Measurements from ENCODE around the gene TNFRSF14. TPM values are rescaled to one million over a fixed set of nuclear protein-coding genes. Genes with fewer than 3 reads are reported as not detected.

TNFRSF14 gene
- total RNA-seq, 2 donors from 2014 or later, result 141 to 175 TPM

DNA sequence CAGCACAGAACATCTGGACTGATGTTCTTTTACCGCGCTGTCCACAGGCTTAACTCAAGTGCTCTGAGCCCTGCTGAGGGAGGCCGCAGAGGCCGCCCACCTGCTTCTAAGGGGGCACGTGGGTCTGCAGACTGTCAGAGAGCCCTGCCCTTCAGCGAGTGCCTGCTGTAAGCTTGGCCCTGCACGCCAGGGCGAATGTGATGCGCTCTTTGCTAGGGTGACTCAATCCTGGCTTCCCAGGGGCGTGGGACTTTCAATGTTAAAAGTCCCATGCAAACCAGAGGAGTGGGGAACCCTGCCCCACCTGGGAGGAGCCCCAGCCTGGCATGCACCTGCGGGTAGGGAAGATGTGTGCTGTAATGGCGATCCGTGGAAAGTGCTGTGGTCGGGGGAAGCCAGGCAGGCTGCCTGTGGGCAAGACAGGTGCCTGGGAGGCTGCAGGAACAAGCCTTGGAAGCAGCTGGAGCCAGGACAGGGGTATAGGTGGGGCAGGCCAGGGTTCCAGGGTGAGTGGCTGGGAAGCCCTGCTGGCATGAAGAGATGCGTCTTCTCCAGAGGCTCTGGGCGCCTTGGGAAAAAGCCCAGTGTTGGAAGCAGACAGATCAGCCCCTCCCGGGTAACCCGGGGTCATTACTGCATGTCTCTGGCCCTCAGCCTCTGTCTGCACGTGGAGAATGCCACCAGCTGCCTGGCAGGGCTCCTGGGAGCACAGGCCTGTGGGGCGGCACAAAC, 29.2 kb upstream of the TNFRSF14 start:
- no peaks in the 10 kb centered on the region for H3K9me3 Mint-ChIP-seq
- DNase-seq, result peak; percentile 78 to 87
- H3K27me3 Mint-ChIP-seq (ENCODE audit: low read depth), result no peaks in the 10 kb centered on the region
- H3K4me1 Mint-ChIP-seq (ENCODE audit: low read depth), result peaks cover 49% of the 10 kb centered on the region
- H3K36me3 Mint-ChIP-seq (ENCODE audit: insufficient read depth in 2 of 2), result peaks cover 0 to 3% of the 10 kb centered on the region in 2 donors
- H3K4me3 Mint-ChIP-seq, result peak overlapping the region; percentile 43 to 64
- H3K27ac Mint-ChIP-seq, result no peak overlapping the region
- ATAC-seq (replicated peaks in 1 of 2), result peak; percentile 61 to 64

DNA sequence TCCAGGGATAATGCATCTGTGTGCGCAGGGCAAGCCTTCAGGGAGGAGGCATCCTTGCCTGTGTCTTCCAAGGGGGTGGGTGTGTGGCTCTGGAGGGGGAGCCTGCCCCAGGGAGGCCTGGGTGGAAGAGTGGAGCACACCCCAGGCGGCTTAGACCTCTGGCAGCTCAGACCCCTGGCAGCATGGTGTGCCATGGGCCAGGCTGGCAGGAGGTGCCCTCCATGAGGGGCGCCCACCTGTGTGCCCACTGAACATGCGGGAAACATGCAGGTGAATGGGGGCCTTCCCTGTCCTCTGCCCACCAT, 28.7 kb upstream of the TNFRSF14 start:
- H3K4me3 Mint-ChIP-seq, result peak overlapping the region in 1 of 2 donors; percentile 64
- H3K27ac Mint-ChIP-seq, result no peak overlapping the region
- H3K36me3 Mint-ChIP-seq (ENCODE audit: insufficient read depth in 2 of 2), result peaks cover 0 to 3% of the 10 kb centered on the region in 2 donors
- ATAC-seq (replicated peaks in 1 of 2) (no peak), DNase-seq (no peak)
- H3K4me1 Mint-ChIP-seq (ENCODE audit: low read depth), result peaks cover 44% of the 10 kb centered on the region
- H3K9me3 Mint-ChIP-seq, result no peaks in the 10 kb centered on the region
- no peaks in the 10 kb centered on the region for H3K27me3 Mint-ChIP-seq (ENCODE audit: low read depth)

DNA sequence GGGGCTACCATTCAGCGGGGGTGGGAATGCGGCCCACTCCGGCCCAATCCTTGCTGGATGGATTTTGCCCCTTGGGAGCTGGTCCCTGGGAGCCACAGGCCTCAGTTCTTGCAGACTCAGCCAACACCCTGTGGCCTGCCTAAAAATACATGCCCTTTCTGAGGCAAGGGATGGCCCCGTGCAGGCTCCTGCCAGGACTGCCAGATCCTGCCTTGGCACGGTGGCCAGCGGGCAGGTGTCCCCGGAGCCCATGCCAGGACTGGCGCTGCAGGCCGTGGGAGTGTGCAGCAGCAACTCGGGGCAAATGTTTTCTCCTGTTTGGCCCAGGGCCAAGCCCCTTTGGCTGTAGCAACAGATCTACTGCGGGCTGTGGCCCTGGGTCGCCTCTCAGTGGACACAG, 28.2 kb upstream of the TNFRSF14 start:
- Mint-ChIP-seq H3K27ac (no peak overlapping the region), H3K4me1 (ENCODE audit: low read depth) (peaks cover 39% of the 10 kb centered on the region), H3K36me3 (ENCODE audit: insufficient read depth in 2 of 2) (no peaks in the 10 kb centered on the region), H3K9me3 (no peaks in the 10 kb centered on the region), H3K27me3 (ENCODE audit: low read depth) (no peaks in the 10 kb centered on the region), H3K4me3 (no peak overlapping the region)
- ATAC-seq (replicated peaks in 1 of 2) (no peak), DNase-seq (no peak)

DNA sequence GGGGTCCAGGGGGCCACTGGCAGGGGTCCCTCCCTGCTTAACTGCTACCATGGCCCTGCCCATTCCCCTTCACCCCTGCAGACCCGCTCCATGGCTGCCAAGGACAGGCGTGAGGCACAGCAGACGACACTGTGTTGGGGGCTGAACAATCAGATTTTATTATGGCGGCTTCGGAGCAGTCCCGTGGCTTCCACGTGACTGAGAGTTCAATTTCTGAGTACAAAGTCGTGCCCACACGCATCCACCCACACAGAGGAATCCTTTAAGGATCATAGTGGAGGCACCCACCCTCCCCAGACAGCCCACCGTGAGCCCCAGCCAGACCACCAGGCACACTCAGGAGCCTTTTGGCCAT, 27.6 kb upstream of the TNFRSF14 start:
- Mint-ChIP-seq H3K4me1 (ENCODE audit: low read depth) (peaks cover 33% of the 10 kb centered on the region), H3K9me3 (no peaks in the 10 kb centered on the region), H3K27ac (no peak overlapping the region), H3K27me3 (ENCODE audit: low read depth) (no peaks in the 10 kb centered on the region), H3K36me3 (ENCODE audit: insufficient read depth in 2 of 2) (no peaks in the 10 kb centered on the region), H3K4me3 (peak overlapping the region; percentile 84 to 89)
- no peak for ATAC-seq (replicated peaks in 1 of 2)
- no peak for DNase-seq

DNA sequence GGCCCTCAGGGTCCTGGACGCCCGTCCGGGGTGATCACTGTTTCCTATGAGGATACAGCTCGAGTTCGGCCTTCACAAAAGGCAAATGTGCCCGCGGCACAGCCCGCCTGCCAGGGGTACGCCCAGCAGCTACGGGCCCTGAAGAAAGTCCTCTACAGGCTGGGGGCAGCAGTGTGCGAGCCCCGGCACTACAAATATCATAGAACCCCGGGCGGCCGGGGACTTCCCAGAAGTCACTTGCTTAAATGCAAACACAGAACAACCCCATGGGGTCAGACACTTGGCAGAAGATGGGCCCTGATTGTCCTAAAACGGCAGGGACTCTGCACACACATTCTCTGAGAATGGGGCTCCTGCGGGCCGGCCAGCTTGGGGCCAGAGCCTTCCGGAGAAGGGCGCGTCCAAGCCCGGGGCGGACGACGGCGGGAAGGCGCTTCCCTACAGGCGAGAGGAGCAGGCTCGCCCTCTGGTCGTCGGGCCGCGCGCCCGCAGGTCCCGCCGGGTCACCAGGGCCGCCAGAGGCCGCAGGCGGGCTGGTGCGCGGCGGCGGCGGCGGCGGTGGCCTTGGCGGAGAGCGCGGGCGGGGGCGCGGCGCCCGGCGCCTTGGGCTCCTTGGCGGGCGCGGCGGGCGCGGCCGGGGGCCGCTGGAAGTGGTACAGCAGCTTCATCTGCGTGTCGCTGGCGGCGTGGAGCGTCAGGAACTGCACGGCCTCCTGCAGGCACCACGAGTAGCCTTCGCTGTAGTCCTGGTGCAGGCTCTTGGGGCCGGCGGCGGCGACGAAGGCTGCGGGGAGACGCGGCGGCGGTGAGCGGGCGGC, 27.0 kb upstream of the TNFRSF14 start:
- peak overlapping the region; percentile 77 for H3K27ac Mint-ChIP-seq
- peak overlapping the region; percentile 84 to 89 for H3K4me3 Mint-ChIP-seq

GRCh38 chr1:2529784-2530512, 26.2 kb upstream of the TNFRSF14 start, which contains the start of gene HES5:
Gene HES5, minus strand, starts transcription at chr1:2530263. Its CDS starts 99 bp downstream, at chr1:2530164.
- peak within 1 kb of the TSS; percentile 84 to 89 for H3K4me3 Mint-ChIP-seq
- H3K27ac Mint-ChIP-seq, result peak within 1 kb of the TSS; percentile 77
- ATAC-seq (replicated peaks in 1 of 2), result no peak
- no peaks in the 10 kb centered on the region for H3K9me3 Mint-ChIP-seq
- H3K4me1 Mint-ChIP-seq (ENCODE audit: low read depth), result peaks cover 20% of the 10 kb centered on the region
- H3K27me3 Mint-ChIP-seq (ENCODE audit: low read depth), result no peaks in the 10 kb centered on the region
- no peaks in the 10 kb centered on the region for H3K36me3 Mint-ChIP-seq (ENCODE audit: insufficient read depth in 2 of 2)
- no peak for DNase-seq

More for the DNA sequence above, 27.0 kb upstream of the TNFRSF14 start:
- ATAC-seq (replicated peaks in 1 of 2) (peak; percentile 6 to 8), DNase-seq (peak; percentile 67 to 68)
- no peaks in the 10 kb centered on the region for H3K27me3 Mint-ChIP-seq (ENCODE audit: low read depth)
- peaks cover 27% of the 10 kb centered on the region for H3K4me1 Mint-ChIP-seq (ENCODE audit: low read depth)
- H3K36me3 Mint-ChIP-seq (ENCODE audit: insufficient read depth in 2 of 2), result no peaks in the 10 kb centered on the region
- no peaks in the 10 kb centered on the region for H3K9me3 Mint-ChIP-seq

GRCh38 chr1:2530513-2531361, 25.4 kb upstream of the TNFRSF14 start:
- H3K4me1 Mint-ChIP-seq (ENCODE audit: low read depth), result peaks cover 16% of the 10 kb centered on the region
- no peak for DNase-seq
- no peak for ATAC-seq (replicated peaks in 1 of 2)
- no peaks in the 10 kb centered on the region for H3K9me3 Mint-ChIP-seq
- peak overlapping the region; percentile 64 to 73 for H3K4me3 Mint-ChIP-seq
- H3K27ac Mint-ChIP-seq, result no peak overlapping the region
- H3K36me3 Mint-ChIP-seq (ENCODE audit: insufficient read depth in 2 of 2), result no peaks in the 10 kb centered on the region
- H3K27me3 Mint-ChIP-seq (ENCODE audit: low read depth), result no peaks in the 10 kb centered on the region

GRCh38 chr1:2532485-2533160, 23.5 kb upstream of the TNFRSF14 start:
- H3K36me3 Mint-ChIP-seq (ENCODE audit: insufficient read depth in 2 of 2), result no peaks in the 10 kb centered on the region
- no peak overlapping the region for H3K27ac Mint-ChIP-seq
- no peak for ATAC-seq (replicated peaks in 1 of 2)

GRCh38 chr1:2533365-2533764, 22.8 kb upstream of the TNFRSF14 start:
- Mint-ChIP-seq H3K27me3 (ENCODE audit: low read depth) (no peaks in the 10 kb centered on the region), H3K27ac (no peak overlapping the region), H3K4me1 (ENCODE audit: low read depth) (peaks cover 6% of the 10 kb centered on the region), H3K4me3 (no peak overlapping the region), H3K9me3 (no peaks in the 10 kb centered on the region), H3K36me3 (ENCODE audit: insufficient read depth in 2 of 2) (no peaks in the 10 kb centered on the region)
- no peak for ATAC-seq (replicated peaks in 1 of 2)
- DNase-seq, result no peak

More at GRCh38 chr1:2532485-2533160, 23.5 kb upstream of the TNFRSF14 start:
- Mint-ChIP-seq H3K4me3 (no peak overlapping the region), H3K27me3 (ENCODE audit: low read depth) (no peaks in the 10 kb centered on the region), H3K4me1 (ENCODE audit: low read depth) (peaks cover 6% of the 10 kb centered on the region), H3K9me3 (no peaks in the 10 kb centered on the region)
- no peak for DNase-seq

GRCh38 chr1:2534315-2534686, 21.9 kb upstream of the TNFRSF14 start:
- DNase-seq (no peak), ATAC-seq (replicated peaks in 1 of 2) (no peak)
- Mint-ChIP-seq H3K27ac (no peak overlapping the region), H3K4me3 (no peak overlapping the region), H3K27me3 (ENCODE audit: low read depth) (no peaks in the 10 kb centered on the region), H3K4me1 (ENCODE audit: low read depth) (no peaks in the 10 kb centered on the region), H3K9me3 (no peaks in the 10 kb centered on the region), H3K36me3 (ENCODE audit: insufficient read depth in 2 of 2) (no peaks in the 10 kb centered on the region)

GRCh38 chr1:2534687-2535441, 21.3 kb upstream of the TNFRSF14 start:
- Mint-ChIP-seq H3K36me3 (ENCODE audit: insufficient read depth in 2 of 2) (no peaks in the 10 kb centered on the region), H3K27me3 (ENCODE audit: low read depth) (no peaks in the 10 kb centered on the region), H3K4me1 (ENCODE audit: low read depth) (no peaks in the 10 kb centered on the region), H3K4me3 (no peak overlapping the region), H3K9me3 (no peaks in the 10 kb centered on the region), H3K27ac (no peak overlapping the region)
- DNase-seq, result no peak
- no peak for ATAC-seq (replicated peaks in 1 of 2)
